Measurements from ENCODE around the gene TSHZ1. TPM values are rescaled to one million over a fixed set of nuclear protein-coding genes. Genes with fewer than 3 reads are reported as not detected.

Gene TSHZ1
- total and polyA plus RNA-seq, 2 experiments from 2014 or later, result 2.2 to 4.4 TPM

DNA sequence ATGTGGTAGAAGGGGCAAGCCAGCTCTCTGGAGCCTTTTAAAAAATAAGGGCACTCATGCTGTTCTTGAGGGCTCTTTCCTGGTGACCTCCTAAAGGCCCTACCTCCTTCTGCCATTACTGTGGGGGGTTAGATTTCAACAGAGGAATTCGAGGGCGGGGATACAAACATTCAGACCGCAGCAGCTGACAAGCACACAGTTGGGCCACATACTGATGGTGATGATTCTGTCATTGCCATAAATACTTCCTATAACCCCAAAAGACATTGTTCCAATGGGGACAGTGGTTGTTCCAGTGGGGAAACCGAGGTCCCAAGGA, 67.0 kb downstream of the TSHZ1 start:
- Histone ChIP-seq H3K79me2 (ENCODE audit: insufficient read depth) (peaks cover 13% of the 10 kb centered on the region; the same call in 1 of the 2 replicates), H4K20me1 (ENCODE audit: insufficient read depth) (no peaks in the 10 kb centered on the region), H3K27ac (0 out of 2 replicates have a peak overlapping the region, but pooled peaks have one; percentile 34), H3K4me3 (no peak overlapping the region), H3K9ac (no peak overlapping the region), H3K36me3 (ENCODE audit: low read depth) (no peaks in the 10 kb centered on the region), H3K4me2 (ENCODE audit: unreplicated experiment) (no peak overlapping the region), H3K9me3 (ENCODE audit: low read depth) (no peaks in the 10 kb centered on the region), H3K4me1 (ENCODE audit: insufficient read depth) (0 out of 2 replicates have a peak, but pooled peaks cover 3% of the 10 kb centered on the region), H3K9me2 (ENCODE audit: insufficient read depth) (no peaks in the 10 kb centered on the region), H3K27me3 (replicated peaks; ENCODE audit: insufficient read depth) (no peaks in the 10 kb centered on the region), H2AFZ (no peak overlapping the region), H3F3A (ENCODE audit: insufficient read depth) (no peaks in the 10 kb centered on the region)
- in situ Hi-C loops (cut with MboI), result no loop called here
- DNase-seq, result no peak
- 76 to 80% methylated on average over 4 of the region's 4 CpGs for WGBS, 2 experiments (ENCODE audit: low coverage in 1 of 2, low lambda C conversion rate in 2 of 2, missing lambda C conversion rate in 2 of 2)
- no peak for TF ChIP-seq EZH2 (IDR thresholded peaks at IDR 0.05; ENCODE audit: insufficient read depth, poor library complexity, severe bottlenecking)
- no peak for TF ChIP-seq EZH2phosphoT487 (IDR thresholded peaks at IDR 0.05; ENCODE audit: insufficient read depth, low read depth)

GRCh38 chr18:75279381-75279780, 68.8 kb downstream of the TSHZ1 start:
- Histone ChIP-seq H3K27me3 (replicated peaks; ENCODE audit: insufficient read depth) (no peaks in the 10 kb centered on the region), H3K79me2 (ENCODE audit: insufficient read depth) (peaks cover 13% of the 10 kb centered on the region; the same call in 1 of the 2 replicates), H3K36me3 (ENCODE audit: low read depth) (no peaks in the 10 kb centered on the region), H3K4me2 (ENCODE audit: unreplicated experiment) (no peak overlapping the region), H4K20me1 (ENCODE audit: insufficient read depth) (no peaks in the 10 kb centered on the region), H3K4me1 (ENCODE audit: insufficient read depth) (0 out of 2 replicates have a peak, but pooled peaks cover 3% of the 10 kb centered on the region), H3K9ac (no peak overlapping the region), H3K9me3 (ENCODE audit: low read depth) (no peaks in the 10 kb centered on the region), H3K4me3 (no peak overlapping the region), H3K27ac (no peak overlapping the region), H3K9me2 (ENCODE audit: insufficient read depth) (no peaks in the 10 kb centered on the region), H2AFZ (no peak overlapping the region), H3F3A (ENCODE audit: insufficient read depth) (no peaks in the 10 kb centered on the region)
- 81 to 87% methylated on average over 5 of the region's 5 CpGs for WGBS, 2 experiments (ENCODE audit: low coverage in 1 of 2, low lambda C conversion rate in 2 of 2, missing lambda C conversion rate in 2 of 2)
- TF ChIP-seq EZH2 (IDR thresholded peaks at IDR 0.05; ENCODE audit: insufficient read depth, poor library complexity, severe bottlenecking) (no peak), EZH2phosphoT487 (IDR thresholded peaks at IDR 0.05; ENCODE audit: insufficient read depth, low read depth) (no peak)
- DNase-seq, result no peak
- in situ Hi-C loops (cut with MboI), result no loop called here

DNA sequence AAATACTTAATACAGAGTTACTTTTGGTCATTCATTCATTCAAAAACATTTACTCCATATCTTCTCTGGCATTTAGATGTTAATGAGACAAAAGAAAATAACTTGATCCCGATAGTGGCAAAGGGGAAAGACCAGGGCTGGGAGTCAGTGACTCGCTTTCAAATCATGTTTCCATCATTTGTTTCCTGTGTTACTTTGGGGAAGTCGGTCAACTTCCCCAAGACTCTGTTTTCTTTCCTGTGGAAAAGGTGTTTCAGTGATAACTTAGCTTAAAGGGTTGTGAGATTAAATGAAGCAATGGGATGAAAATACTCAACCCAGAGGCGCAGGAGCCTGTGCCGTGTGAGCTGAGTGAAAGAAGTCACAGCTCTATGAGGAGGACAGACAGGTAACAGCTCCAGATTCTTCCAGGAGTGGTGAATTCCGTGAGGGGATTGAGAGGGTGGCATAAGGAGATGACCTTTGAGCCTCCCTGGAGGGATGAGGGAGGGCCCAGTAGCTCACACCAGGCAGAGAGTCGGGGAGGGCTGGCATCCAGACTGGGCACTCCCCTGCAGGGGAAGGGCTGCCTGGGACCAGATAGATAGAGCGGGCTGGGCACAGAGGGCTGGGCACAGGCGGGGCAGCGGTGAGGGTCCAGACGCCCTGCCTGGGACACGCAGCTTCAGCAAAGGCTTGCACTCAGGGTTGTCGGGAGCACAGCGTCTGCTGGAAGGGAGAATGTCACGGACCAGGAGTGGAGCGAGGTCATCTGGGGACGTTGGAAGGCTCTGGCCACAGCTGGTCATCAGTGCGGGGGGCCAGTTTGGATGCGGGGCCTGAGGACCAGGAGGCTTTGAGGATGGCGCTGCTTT, 70.1 kb downstream of the TSHZ1 start:
- Histone ChIP-seq H3K9me2 (ENCODE audit: insufficient read depth) (no peaks in the 10 kb centered on the region), H2AFZ (no peak overlapping the region), H3K36me3 (ENCODE audit: low read depth) (no peaks in the 10 kb centered on the region), H3K9me3 (ENCODE audit: low read depth) (no peaks in the 10 kb centered on the region), H3K4me1 (ENCODE audit: insufficient read depth) (0 out of 2 replicates have a peak, but pooled peaks cover 3% of the 10 kb centered on the region), H3K4me2 (ENCODE audit: unreplicated experiment) (no peak overlapping the region), H3K27me3 (replicated peaks; ENCODE audit: insufficient read depth) (no peaks in the 10 kb centered on the region), H3K4me3 (no peak overlapping the region), H4K20me1 (ENCODE audit: insufficient read depth) (no peaks in the 10 kb centered on the region), H3K9ac (no peak overlapping the region), H3K79me2 (ENCODE audit: insufficient read depth) (0 out of 2 replicates have a peak, but pooled peaks cover 8% of the 10 kb centered on the region), H3K27ac (no peak overlapping the region), H3F3A (ENCODE audit: insufficient read depth) (no peaks in the 10 kb centered on the region)
- in situ Hi-C loops (cut with MboI), result no loop called here
- WGBS, 2 experiments (ENCODE audit: low coverage in 1 of 2, low lambda C conversion rate in 2 of 2, missing lambda C conversion rate in 2 of 2), result 90 to 91% methylated on average over 20 of the region's 20 CpGs
- no peak for DNase-seq
- no peak for TF ChIP-seq EZH2 (IDR thresholded peaks at IDR 0.05; ENCODE audit: insufficient read depth, poor library complexity, severe bottlenecking)
- TF ChIP-seq EZH2phosphoT487 (IDR thresholded peaks at IDR 0.05; ENCODE audit: insufficient read depth, low read depth), result no peak

GRCh38 chr18:75282746-75283145, 72.1 kb downstream of the TSHZ1 start:
- H2AFZ ChIP-seq, result no peak overlapping the region
- no peak overlapping the region for H3K27ac ChIP-seq
- H3K4me1 ChIP-seq (ENCODE audit: insufficient read depth), result no peaks in the 10 kb centered on the region
- H3K4me3 ChIP-seq, result no peak overlapping the region
- no peaks in the 10 kb centered on the region for H3K27me3 ChIP-seq (replicated peaks; ENCODE audit: insufficient read depth)
- TF ChIP-seq EZH2 (IDR thresholded peaks at IDR 0.05; ENCODE audit: insufficient read depth, poor library complexity, severe bottlenecking), result no peak
- no peak for TF ChIP-seq EZH2phosphoT487 (IDR thresholded peaks at IDR 0.05; ENCODE audit: insufficient read depth, low read depth)
- 0 out of 2 replicates have a peak, but pooled peaks cover 4% of the 10 kb centered on the region for H3K79me2 ChIP-seq (ENCODE audit: insufficient read depth)
- H3K36me3 ChIP-seq (ENCODE audit: low read depth), result no peaks in the 10 kb centered on the region
- no peaks in the 10 kb centered on the region for H4K20me1 ChIP-seq (ENCODE audit: insufficient read depth)
- no peak overlapping the region for H3K9ac ChIP-seq
- no peak overlapping the region for H3K4me2 ChIP-seq (ENCODE audit: unreplicated experiment)
- no peaks in the 10 kb centered on the region for H3K9me3 ChIP-seq (ENCODE audit: low read depth)
- H3F3A ChIP-seq (ENCODE audit: insufficient read depth), result no peaks in the 10 kb centered on the region
- DNase-seq, result no peak
- WGBS, 2 experiments (ENCODE audit: low coverage in 1 of 2, low lambda C conversion rate in 2 of 2, missing lambda C conversion rate in 2 of 2), result 96 to 99% methylated on average over 15 of the region's 15 CpGs
- H3K9me2 ChIP-seq (ENCODE audit: insufficient read depth), result no peaks in the 10 kb centered on the region
- in situ Hi-C loops (cut with MboI), result no loop called here
